Measurements from ENCODE around the gene SCAMP2.

The SCAMP2 gene

DNA sequence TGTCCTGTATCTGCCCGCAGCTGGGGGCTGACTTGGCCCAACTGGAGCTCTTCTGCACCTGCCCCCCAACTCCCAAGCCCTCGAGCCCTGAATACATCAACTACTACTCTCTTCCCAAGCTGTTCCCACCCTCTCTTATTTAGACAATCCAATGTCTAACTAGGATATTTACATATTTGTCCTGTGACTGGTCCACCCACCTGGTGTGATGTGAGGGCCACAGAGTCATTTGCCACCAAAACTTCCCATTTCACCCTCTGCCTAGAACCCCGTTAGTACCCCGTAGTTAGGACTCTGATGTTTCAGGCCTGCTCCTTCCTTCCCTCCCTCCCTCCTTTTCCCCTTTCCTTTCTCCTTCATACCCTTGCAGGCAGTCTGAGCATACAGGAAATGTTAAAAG lies 40.3 kb downstream of the SCAMP2 start:
- TF ChIP-seq, protein P1, sequence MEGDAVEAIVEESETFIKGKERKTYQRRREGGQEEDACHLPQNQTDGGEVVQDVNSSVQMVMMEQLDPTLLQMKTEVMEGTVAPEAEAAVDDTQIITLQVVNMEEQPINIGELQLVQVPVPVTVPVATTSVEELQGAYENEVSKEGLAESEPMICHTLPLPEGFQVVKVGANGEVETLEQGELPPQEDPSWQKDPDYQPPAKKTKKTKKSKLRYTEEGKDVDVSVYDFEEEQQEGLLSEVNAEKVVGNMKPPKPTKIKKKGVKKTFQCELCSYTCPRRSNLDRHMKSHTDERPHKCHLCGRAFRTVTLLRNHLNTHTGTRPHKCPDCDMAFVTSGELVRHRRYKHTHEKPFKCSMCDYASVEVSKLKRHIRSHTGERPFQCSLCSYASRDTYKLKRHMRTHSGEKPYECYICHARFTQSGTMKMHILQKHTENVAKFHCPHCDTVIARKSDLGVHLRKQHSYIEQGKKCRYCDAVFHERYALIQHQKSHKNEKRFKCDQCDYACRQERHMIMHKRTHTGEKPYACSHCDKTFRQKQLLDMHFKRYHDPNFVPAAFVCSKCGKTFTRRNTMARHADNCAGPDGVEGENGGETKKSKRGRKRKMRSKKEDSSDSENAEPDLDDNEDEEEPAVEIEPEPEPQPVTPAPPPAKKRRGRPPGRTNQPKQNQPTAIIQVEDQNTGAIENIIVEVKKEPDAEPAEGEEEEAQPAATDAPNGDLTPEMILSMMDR (IDR thresholded peaks at IDR 0.05; ENCODE audit: low read depth, low read length, missing control alignments), result no peak
- H3K4me3 ChIP-seq (ENCODE audit: low read depth, low read length), result no peak overlapping the region
- DNase-seq (ENCODE audit: low read depth), result no peak

DNA sequence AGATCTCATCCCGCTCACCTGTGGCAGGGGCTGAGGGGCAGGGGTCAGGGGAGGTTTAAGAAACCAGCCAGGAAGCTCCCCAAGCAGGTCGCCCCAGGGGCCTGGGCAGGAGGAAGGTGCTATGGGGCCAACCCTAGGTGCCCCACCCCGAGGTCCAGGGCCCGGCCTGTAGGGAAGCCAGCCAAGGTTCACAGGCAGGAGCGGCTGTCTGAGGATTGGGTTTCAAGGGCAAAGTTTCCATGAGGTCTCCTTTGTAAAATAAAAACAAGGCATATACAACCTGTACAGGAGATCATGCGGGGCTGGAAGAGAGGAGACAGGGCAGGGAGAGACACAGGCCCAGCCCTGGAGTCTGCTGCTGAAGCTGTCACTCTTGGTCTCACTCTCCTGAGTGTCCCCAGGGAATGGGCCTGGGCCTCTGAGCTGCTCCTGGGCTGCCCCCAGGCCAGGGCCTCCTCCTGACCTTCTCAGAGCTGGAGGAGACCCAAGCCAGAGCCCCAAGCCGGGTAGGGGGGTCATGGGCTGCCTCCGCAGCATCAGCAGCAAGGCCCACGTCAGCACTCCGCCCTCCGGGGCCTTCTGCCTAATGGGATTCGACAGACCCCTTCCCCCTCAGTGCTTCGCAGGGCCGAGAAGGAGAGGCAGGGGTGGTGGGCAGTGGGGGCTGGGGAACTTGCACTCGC lies 41.2 kb downstream of the SCAMP2 start:
- no peak for DNase-seq (ENCODE audit: low read depth)
- TF ChIP-seq, protein P1 (IDR thresholded peaks at IDR 0.05; ENCODE audit: low read depth, low read length, missing control alignments), result no peak
- no peak overlapping the region for H3K4me3 ChIP-seq (ENCODE audit: low read depth, low read length)

DNA sequence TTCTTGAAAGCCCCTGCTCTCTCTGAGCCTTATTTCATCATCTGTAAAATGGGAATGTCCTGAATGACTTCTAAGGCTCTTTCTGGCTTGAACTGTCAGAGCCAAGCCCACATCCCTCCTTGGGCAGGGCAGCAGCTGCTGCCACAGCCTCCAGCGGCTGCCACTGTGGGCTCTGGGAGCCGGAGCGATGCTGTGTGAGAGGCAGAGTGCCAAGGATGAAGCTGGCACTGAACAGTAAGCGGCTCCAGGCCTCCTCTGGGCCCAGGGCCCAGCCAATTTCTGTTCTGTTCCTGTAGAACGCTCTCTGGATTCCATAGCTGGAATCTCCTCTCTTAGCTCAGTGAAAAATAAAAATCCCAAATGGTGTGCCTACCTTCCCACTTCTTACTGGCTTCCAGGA lies 42.3 kb downstream of the SCAMP2 start:
- H3K4me3 ChIP-seq (ENCODE audit: low read depth, low read length), result no peak overlapping the region
- DNase-seq (ENCODE audit: low read depth), result no peak
- TF ChIP-seq, protein P1 (IDR thresholded peaks at IDR 0.05; ENCODE audit: low read depth, low read length, missing control alignments), result no peak

DNA sequence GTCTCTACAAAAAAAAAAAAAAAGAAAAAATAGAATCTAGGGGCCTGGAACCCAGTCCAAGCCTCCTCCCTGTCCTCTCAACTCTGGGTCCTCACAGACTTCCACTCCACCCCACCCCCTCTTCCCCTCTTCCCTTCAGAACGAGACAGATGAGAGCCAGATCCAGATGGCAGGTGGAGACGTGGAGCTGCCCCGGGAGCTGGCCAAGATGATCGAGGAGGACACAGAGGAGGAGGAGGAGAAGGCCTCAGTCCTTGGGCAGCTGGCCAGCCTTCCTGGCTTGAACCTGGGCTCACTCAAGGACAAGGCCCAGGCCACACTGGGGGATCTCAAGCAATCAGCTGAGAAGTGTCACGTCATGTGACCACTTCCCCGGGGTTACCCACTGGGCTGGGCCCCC lies 43.2 kb downstream of the SCAMP2 start:
- no peak overlapping the region for H3K4me3 ChIP-seq (ENCODE audit: low read depth, low read length)
- DNase-seq (ENCODE audit: low read depth), result no peak
- TF ChIP-seq, protein P1 (IDR thresholded peaks at IDR 0.05; ENCODE audit: low read depth, low read length, missing control alignments), result no peak

DNA sequence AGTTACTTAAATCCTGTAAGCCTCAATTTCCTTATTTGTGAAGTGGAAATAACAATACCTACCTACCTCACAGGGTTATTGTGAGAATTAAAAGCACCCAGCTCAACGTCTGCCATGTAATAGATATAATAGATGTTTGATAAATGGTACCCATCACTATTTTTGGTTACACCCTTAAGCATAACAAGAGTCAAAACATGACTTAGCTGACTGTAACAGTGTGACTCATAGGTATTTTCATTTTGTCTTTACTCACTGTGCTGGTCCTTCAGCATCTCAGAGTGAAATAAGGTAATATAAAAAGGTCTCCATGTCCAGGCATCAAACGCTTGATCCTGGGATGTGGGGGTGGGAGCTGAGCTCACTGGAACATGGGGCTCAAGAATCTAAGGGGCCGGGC lies 43.7 kb downstream of the SCAMP2 start:
- TF ChIP-seq, protein P1 (IDR thresholded peaks at IDR 0.05; ENCODE audit: low read depth, low read length, missing control alignments), result no peak
- no peak overlapping the region for H3K4me3 ChIP-seq (ENCODE audit: low read depth, low read length)
- DNase-seq (ENCODE audit: low read depth), result no peak

DNA sequence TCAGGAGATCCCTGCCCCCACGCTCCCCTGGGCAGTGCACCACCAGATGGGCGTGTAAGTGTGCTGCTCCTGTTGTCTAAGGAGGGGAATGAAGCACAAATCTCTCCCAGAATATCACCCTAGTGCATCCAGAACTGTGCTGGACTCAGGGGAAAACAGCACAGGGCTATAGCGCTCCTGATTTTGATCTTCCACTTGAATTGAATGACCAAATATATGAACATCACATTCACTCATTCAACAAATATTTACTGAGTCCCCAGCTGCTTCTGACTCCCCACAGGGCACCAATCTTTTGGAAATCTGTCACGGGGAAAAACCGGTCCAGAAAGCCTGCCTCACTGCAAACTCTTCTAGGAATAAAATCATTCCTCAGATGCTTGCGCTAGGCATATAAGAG lies 44.3 kb downstream of the SCAMP2 start:
- TF ChIP-seq, protein P1 (IDR thresholded peaks at IDR 0.05; ENCODE audit: low read depth, low read length, missing control alignments), result no peak
- no peak for DNase-seq (ENCODE audit: low read depth)
- no peak overlapping the region for H3K4me3 ChIP-seq (ENCODE audit: low read depth, low read length)

DNA sequence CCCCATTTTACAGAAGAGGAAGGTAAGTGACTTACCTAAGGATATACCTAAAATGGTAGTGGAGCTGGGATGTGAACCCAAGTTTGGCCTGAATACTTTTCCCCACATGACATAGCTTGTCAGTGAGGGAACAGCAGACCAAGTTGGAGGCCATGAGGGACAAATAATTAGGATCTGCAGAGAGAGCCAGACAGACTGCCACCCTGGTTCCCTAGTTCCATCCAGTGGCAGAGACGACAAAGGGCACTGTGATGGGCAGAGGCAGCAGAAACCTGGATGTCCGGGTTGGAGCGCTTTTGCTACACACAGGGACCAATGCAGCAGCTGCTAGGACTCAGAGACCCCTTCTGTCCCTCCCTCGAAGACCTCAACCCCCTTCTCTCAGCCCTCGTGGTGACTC lies 45.6 kb downstream of the SCAMP2 start:
- TF ChIP-seq, protein P1 (IDR thresholded peaks at IDR 0.05; ENCODE audit: low read depth, low read length, missing control alignments), result no peak
- no peak for DNase-seq (ENCODE audit: low read depth)
- no peak overlapping the region for H3K4me3 ChIP-seq (ENCODE audit: low read depth, low read length)

Measured in GM12864 (cell line).